ENCODE data around the gene RNU1-4.
"Not testable (repeated sequence)": the region's sequence is repeated elsewhere in the genome, so short reads cannot be mapped to it uniquely, and the experiment has no call there.

Gene RNU1-4

DNA sequence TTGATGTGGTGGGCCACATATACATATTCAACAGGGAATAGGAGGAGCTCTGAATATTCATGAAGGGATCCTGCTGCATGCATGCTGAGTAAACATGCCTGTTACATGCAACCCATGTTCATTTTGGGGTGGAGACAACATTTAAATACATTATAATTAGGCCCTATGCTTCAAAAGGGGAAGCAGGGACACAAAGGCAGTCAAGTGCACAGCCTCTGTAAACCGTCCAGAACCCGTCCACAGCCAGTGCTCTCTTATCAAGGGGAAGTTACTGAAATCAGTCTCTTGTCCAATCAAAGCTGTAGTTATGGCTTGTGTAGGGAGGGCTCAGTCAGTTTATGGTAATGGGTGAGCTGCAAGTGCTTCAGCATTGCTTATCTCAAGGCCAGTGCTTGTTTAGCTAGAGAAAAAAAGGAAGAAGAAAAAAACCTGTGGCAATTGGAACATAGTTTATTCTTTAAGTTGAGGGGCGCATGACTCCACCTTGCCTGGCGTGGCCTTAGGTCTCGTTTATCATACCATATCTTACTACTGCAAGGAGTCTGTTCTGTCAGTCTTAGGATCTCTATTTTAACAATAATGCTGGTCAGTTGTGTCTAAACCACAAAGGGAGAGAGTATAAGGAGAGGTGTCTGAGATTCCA lies 7.9 kb upstream of the RNU1-4 start:
- not testable (repeated sequence) for DNase-seq

DNA sequence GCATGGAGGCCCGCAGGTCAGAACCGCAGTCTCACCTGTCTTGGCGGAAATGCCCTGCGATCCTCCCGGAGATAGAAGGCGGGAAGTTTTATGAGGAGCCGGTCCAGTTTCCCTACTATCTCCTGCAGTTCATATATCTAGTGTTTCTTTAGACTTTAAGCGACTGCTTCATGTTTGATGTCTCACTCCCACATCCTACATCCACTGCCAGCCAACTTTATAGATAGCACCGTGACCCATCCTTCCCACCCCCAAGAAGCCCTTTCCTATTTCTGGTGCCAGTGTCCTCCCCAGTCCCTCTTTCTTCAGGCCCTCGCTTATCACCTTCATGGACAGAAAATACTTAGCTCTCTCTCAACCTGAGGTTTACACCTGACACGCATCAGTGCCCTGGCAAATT lies 914 bp downstream of the RNU1-4 start:
- not testable (repeated sequence) for DNase-seq

DNA sequence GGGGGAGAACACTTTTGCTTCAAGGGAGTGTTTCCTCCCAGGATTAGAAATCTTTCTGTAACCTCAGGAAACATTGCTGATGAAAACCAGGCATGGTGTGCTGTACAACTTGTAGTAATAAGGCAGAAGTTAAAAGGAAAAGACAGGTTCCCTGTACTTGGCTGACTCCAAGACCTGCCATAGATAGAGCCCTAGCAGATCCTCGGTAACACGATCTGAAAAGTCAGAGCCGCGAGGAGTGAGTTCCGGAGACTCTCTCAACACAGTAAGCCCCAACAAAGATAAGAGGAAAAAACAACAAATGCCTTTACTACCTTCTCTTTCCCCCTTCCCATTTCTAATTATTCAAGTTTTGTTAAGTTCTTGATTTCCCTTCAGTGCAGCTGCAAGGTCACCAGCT lies 7.3 kb downstream of the RNU1-4 start:
- not testable (repeated sequence) for DNase-seq

DNA sequence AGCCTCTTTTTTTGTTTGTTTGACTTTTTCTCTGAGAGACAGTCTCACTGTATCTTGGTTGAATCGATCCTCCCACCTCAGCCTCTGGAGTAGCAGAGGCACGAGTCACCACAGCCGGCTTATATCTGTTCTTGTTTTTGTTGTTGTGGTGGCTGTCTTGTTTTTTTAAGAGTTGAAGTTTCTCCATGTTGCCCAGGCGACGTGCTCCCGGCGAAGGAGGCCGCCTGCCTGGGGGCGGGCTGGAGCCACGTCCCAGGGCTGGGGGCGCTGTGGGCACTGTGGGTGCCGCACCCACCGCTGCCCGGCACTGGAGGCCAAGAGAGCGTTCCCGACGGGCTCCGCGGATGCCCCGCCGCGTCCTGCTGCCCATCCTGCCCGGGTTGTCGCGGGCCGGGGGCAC lies 8.4 kb downstream of the RNU1-4 start:
- DNase-seq = not testable (repeated sequence)

DNA sequence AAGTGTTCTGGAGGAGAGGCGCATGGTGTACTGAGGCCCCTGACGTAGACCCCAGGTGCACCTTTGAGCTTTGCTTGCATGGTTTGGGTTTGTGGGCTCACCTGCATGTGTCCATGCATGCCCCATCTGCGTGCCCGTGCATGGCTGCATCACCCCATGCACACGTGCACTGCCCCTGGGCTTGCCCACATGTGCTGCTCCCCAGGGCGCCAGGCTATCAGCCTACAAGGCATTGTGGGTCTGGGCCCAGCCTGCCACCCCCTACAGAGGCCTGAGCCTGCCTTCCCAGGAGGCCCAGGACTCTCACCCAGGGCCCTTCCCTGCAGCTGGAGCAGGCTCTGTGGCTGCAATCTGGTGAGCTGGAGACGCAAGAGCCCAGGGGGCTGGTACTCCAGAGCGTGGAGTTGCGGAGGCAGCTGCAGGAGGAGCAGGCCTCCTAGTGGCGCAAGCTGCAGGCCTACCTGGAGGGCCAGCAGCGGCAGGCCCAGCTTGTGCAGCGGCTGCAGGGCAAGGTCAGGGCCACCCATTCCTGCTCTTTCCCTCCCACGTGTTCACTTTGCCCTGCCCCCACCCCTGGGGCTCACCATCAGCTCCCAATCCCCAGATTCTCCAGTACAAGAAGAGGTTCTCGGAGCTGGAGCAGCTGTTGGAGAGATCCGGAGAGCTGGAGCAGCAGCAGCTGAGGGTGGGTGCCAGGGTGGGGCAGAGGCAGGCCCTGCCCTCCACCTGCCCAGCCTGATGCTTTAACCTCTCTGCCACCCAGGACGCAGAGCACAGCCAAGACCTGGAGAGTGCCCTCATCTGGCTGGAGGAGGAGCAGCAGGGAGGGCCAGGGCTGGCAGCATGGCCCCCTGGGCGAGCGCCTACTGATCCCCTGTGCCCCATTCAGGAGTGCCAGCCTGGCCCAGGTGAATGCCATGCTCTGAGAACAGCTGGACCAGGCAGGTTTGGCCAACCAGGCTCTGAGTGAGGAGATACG lies 9.9 kb downstream of the RNU1-4 start:
- not testable (repeated sequence) for DNase-seq

DNA sequence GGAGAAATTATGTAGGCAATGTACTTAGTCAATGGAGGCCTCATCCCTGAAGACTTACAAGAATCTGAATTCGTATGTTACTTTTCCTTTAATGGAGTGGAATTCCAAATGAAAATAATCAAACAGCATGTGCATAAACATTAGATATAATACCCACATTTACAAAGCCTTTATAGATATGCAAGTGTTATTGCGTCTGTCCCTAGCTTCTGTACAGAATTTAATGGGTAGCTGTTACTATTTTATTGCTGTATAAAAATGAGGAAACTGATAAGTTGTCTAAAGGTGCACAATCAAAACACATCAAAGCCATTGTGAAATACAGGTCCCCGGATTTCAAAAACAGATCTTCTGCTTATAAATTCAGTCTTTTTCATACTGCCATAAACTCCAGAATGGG lies 12.5 kb downstream of the RNU1-4 start:
- not testable (repeated sequence) for DNase-seq

DNA sequence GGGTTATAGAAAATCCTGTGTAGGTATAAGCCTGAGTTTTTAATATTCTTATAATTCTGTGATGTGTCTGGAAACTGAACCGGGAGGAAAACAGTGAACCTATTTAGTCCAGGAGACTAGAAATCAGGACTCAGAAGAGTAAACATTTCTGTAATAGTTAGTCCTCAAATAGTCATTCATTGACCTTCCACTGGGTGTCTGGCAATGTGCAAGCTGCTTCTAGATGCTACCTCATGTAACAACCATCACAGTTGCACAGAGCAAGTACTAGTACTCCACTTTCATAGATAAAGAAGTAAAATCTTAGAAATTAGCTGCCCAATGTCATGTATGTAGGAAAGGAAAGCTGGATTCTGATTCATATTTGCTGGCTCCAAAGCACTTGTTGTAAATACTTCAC lies 15.1 kb downstream of the RNU1-4 start:
- DNase-seq = not testable (repeated sequence)

DNA sequence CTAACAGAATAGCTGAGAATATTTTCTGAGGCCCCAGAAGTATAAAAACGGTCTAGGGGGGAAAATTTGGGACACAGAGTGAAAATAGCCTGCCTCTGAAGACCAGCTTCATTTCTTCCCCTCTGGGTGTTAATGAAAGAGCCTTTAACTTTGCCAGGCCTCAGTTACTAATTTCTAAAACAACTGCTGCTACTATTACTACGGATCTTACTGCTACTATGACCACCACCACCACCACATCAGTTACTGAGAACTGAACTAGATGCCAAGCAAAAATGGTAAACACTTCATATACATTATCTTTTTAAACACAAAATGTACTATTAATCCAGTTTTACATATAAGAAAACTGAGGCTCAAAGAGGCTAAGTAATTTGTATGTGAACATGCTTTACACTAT lies 15.6 kb downstream of the RNU1-4 start:
- DNase-seq = not testable (repeated sequence)

DNA sequence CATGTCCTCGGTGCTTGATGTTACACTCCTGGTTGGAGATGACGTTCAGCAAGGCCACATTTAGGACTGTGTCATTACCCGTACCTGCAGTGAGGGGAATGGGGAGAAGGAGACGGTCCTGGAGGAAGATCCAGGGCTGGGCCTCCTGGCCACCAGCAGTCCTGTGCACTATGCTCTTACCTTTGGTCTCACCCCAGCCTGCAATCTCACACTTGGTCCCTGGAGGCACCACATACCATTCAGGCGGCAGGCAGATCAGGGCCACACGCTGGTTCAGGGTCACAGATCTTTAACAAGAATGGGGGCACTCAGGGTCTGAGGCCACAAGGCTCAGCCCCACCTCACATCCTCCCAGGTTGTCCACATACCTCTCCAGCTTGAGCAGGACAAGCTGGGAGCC lies 17.3 kb downstream of the RNU1-4 start:
- DNase-seq = not testable (repeated sequence)

DNA sequence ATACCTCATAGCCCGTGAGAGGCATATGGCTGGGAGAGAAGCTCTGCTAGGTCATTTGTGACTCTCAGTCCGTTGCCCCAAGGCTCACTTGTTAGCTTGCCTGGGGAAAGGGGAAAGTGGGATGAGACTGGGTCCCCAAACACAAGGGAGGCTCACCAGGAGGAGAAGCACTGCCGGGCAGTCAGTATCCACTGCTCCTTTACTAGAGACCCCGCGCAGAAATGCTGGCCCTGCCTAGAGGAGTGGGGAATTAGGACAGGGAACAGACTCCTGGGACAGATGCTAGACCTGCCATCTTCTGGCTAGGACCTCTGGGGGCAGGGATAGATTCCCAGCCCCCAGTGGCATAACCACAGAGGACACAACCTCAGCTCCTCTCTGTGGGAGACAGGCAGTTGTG lies 17.7 kb downstream of the RNU1-4 start:
- DNase-seq = not testable (repeated sequence)

DNA sequence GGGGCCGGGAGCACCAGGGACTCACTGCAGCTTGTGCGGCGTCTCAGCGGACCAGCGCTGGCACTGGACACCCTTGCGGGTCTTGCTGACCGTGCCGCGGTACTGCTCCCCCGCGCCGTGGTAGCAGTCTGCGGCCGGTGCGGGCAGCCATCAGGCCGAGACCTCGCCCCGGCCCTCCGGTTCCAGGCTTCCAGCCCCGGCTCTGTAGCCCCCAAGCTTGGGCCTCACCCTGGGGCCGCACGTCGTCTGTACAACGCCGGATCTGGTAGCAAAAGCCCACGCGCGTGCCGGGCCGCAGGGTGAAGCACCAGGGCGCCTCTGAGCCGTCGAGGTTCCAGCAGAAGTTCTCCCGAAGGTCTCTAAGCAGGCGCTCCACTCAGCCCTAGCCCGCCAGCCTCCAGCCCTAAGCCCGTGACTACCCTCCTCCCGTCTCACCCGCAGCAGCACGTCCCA lies 18.8 kb downstream of the RNU1-4 start:
- DNase-seq = not testable (repeated sequence)

DNA sequence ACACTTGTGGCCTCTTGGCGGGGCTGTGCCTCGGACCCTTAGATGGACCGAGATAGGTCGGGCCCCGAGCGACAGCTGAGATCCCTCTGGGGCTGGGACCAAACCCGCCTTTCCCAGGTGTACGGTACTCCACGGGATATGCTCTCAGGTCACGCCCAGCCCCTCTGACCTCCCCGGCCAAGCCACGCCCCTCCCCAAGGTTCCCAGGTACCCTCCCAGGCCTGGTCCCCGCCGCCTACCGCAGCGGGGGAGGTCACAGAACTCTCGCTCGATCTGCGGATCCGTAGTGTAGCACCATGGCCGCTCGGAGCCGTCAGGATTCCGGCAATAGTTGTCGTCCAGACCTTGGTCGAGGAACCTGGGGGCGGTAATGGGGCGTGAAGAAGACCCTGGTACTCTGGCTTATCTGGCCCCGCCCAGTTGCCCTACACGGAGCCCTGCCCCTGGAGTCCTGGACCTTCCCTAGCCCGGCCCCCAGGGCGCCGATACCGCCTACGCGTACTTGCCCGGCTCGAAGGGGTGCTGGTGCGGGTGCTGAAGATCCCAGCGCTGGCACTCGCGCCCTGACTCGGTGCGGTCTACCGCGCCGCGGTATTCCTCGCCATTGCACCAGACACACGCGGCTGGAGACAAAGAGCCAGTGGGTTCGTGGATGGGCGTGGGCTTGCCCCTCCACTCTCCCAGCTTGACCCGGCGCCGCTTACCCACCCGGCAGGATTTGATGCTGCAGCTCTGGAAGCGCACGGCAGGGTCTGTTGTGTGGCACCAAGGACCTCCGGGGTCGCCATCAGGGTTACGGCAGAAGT lies 19.5 kb downstream of the RNU1-4 start:
- not testable (repeated sequence) for DNase-seq

DNA sequence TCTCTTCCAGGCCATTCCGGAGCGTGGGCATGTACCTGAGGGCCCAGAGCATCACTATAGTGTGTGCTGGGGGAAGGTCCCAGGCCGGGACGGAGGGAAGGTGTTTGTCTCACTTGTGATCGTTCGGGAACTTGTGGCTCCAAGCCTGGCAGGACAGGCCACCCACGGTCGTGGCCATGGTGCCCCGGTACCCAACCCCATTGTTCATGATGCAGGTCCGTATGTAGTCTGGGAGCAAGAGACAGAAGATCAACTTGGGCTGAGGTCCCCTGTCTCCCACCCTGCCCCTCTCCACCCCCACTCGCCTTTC lies 20.1 kb downstream of the RNU1-4 start:
- DNase-seq = not testable (repeated sequence)

DNA sequence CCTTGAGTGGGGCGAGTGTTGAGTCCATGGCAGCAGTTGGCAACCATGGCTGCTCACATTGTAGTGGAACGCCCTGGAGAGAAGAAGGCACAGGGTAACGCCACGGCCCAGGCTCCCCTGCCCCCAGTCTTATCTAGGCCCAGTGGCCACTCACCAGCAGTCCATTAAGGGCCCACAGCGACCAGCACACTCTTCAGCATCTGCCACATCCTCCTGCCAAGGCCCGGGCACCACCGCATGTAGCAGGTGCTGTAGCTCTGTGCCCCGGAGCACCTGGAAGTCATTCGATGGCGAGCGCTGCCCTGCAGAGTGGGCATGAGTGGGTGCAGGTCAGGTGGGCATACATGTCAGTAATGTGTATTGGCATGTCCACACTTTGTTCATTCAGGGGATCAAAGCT lies 20.5 kb downstream of the RNU1-4 start:
- not testable (repeated sequence) for DNase-seq

DNA sequence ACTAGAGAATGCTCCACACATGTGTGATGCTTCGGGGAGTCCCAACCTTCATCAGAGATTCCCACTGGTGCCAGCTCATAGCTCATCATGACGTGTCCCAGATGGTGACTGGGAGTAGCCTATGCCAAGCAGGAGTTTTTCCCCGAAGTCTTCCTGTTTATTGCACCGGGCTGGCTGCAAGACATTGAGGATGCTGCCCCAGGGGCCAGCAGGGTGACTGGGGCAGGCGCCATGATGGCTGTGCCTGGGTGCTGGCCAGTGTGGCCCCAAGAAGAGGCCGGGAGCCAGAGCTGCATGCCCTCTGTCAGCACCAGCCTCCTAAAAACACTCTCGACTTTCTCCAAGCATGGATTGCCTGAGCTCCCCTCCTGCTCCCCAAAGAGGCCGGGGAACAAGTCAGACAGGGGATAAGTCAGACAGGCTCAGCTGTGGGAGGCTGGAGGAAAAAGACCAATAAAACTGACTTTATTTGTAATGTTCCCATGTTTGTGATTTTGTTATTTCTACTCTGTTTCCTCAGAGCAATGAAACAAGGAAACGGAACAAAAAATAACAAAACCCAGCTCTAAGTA lies 24.0 kb downstream of the RNU1-4 start:
- DNase-seq = not testable (repeated sequence)

DNA sequence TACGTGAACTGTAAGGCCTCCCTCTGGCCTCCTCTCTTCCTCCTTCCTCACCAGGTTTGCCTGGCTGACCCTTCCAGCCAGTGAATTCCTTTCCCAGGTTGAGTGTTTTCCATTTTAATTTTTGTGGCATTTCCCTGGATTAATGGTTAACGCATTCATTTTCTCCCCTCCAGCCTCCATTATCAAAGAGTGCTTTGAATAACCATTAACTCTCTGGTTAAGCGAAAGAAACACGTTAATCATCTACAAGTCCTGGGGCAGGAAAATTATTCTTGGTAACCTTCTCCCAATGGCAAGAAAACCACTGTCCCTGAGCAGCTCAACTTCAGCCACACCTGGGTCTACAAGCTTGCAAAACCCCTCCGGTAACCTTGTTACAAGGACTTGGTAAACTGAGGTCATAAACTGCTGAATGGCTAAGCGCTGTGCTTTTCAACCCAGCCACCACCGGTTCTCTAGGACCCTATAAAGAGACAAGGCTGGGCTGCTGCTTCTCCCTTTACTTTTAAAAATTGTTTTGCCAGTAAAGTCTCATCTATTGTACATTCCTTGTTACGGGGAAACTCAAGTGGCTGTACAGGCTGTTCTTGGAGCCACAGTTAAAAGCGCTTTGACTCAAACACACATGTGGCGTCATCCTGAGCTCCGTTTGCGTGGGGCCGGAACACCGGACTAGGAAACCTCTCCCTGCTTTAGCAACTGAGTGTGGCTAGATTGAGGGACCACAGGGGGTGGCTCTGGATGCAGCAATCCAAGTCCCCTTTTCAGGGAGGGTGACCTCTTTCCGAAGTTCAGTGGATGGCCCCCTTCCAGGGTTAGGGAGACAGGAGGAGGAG lies 24.7 kb downstream of the RNU1-4 start:
- DNase-seq = not testable (repeated sequence)

DNA sequence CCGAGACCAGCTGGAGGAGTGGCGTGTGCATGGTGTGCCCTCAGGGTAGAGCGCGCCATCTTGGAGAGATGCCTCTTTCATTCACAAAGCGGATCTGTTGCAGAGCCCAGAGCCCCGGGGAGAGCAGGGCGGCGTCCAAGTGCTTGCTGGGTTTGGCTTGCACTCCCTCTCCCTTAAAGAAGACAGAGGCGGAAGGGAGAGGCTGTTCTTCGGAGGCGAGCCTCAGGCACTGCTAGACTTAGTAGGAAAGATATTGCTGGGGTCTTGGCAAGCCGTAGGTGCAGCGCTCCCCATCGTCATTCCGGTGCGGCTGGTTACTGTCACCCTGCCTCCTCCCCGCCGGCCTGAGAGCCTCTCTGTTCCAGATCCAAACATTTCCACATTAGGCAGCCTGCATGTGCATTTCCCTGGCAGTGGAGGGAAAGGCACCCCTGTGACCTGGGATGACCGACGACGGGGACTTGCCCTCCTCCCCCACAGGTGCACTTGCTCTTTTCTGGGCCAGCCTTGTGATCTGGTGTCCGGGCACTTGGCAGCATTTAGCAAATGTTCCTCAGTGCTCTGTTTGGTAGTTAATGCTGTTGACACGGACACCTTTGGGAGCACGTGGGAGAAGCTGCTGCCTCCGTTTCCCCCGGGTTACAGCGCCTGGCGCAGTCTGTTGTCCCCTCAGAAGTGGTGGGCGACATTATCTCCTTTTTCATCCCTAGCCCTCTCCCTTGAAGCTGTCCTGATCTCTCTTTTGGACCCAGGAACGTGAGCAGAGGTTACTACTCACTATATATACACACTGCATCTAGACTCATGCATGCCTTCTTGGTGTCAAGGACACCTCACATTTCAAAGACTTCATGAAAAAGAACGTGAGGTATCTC lies 25.7 kb downstream of the RNU1-4 start:
- not testable (repeated sequence) for DNase-seq

DNA sequence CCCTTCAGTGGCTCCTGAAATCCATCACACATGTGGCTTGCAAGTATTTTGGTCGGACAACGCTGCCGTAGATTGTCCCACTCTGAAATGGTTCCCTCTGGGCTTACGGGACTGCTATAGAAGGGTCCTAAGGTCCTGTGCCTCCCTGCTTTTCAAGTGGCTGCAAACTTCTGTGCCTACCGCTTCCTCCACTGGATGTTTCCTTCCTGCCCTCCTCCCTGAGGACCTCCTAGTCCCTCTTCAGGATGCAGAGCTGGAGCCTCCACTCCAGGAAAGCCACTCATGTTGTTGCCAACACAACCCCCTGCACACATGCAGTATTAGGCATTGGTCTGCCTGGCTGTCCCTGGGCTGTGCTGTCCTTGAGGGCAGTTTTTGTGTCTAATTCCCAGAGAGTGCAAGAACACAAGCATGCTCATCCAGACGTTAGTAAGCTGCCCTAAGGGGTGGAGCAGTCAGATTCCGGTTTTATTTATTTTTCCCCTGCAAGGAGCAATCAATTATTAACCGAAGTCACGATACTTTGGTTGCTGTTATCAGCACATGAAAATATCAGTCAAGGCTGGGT lies 26.5 kb downstream of the RNU1-4 start:
- DNase-seq = not testable (repeated sequence)

DNA sequence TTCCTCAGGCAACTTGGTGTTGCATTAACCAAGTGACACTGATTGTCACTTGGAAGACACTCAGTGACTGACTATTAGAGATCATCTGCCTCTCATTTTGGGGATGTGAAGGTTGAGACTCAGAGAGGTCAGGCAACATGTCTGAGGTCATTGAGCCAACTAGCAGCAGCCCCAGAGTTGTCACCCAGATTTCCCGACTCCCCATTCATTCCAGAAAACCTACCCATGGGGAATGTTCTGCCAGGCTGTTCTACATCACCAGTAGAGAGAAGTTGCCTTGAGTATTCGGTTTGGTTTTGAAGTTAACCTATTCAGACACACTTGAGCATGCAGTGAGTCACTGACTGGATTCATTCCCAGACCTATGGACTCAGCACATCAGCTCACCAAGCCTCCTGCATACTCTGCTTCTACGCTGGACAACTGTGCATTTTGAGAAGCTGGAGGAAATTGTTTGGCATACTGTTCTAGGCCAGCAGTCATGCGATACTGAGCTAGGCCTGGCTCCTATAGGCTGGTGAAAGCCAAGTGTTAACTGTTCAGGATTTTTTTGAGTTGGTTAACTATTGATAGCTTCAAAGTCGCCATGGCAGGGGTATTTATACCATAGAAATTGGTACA lies 29.9 kb downstream of the RNU1-4 start:
- not testable (repeated sequence) for DNase-seq

DNA sequence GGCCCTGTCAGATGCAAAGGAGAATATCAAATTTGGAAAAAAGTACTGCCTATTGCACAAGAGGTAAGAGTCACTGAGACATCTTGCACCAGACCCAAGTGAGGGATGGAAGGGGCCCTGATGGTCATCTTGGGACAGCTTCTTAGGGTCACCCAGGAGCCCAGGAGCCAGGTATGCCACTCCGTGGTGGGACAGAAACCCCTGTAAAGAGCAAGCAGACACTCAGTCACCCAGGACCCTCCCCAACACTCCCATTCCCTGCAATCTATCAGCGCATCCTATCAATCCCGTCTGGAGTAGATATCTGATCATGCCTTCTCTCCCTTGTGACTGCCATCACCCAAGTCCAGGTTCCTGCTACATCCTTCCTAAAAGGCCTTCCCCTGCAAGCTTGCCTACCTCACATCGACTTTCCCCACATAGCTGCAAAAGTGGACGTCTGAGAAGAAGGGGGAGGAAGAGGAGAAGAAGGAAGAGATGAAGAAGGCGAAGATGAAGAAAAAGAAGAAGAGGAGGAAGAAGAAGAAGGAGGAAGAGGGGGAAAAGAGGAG lies 30.7 kb downstream of the RNU1-4 start:
- DNase-seq = not testable (repeated sequence)

Measured in activated effector memory CD4-positive, alpha-beta T cell treated with Interleukin-2 at 50 U/mL for 16 hours (primary cell).